GM21619 (cell line): ENCODE results near the gene DENND11.
A peak's percentile ranks its signal among the peaks of the same experiment; 100 is the strongest.

Source experiments
- ATAC-seq: cut with Tn5 transposase; IDR thresholded peaks from one replicate; pipeline ENCODE4 v1.9.1; 2021; ENCODE audit not compliant: unreplicated experiment

The DENND11 gene

GRCh38 chr7:141702047-141702567 lies at the start of gene DENND11:
Gene DENND11 (minus strand): TSS chr7:141702166. CDS start chr7:141702153, 13 bp downstream.
- peak; percentile 64 for ATAC-seq

- no peak for ATAC-seq
These were observed 46.4 kb upstream of the DENND11 start for GRCh38 chr7:141748396-141748795.

- ATAC-seq, result no peak
These were observed 42.2 kb upstream of the DENND11 start for GRCh38 chr7:141744131-141744530.

- ATAC-seq, result no peak
These were observed 40.3 kb upstream of the DENND11 start for GRCh38 chr7:141742229-141742628.

- no peak for ATAC-seq
These were observed 37.3 kb upstream of the DENND11 start for GRCh38 chr7:141739250-141739649.

GRCh38 chr7:141738592-141739013 lies 36.6 kb upstream of the DENND11 start:
- no peak for ATAC-seq

GRCh38 chr7:141737836-141738591 lies 36.0 kb upstream of the DENND11 start, which contains the start of gene SSBP1:
Gene SSBP1 (plus strand): TSS chr7:141738358. CDS start chr7:141739167, 809 bp downstream.
- ATAC-seq, result peak; percentile 92

GRCh38 chr7:141737118-141737835 lies 35.3 kb upstream of the DENND11 start:
- no peak for ATAC-seq

GRCh38 chr7:141731476-141732149 lies 29.6 kb upstream of the DENND11 start:
- ATAC-seq, result no peak

- no peak for ATAC-seq
These were observed 27.1 kb upstream of the DENND11 start for GRCh38 chr7:141729020-141729419.

- ATAC-seq, result no peak
These were observed 20.6 kb upstream of the DENND11 start for GRCh38 chr7:141722529-141722928.

- ATAC-seq, result no peak
These were observed 15.5 kb upstream of the DENND11 start for GRCh38 chr7:141717450-141717849.

- no peak for ATAC-seq
These were observed 14.1 kb upstream of the DENND11 start for GRCh38 chr7:141715794-141716689.

GRCh38 chr7:141715018-141715417 lies 13.1 kb upstream of the DENND11 start:
- no peak for ATAC-seq

- ATAC-seq, result no peak
These were observed 12.6 kb upstream of the DENND11 start for GRCh38 chr7:141714571-141714970.

- ATAC-seq, result no peak
These were observed 11.9 kb upstream of the DENND11 start for GRCh38 chr7:141713890-141714289.

GRCh38 chr7:141712603-141713255 lies 10.8 kb upstream of the DENND11 start:
- ATAC-seq, result no peak

GRCh38 chr7:141710301-141710700 lies 8.3 kb upstream of the DENND11 start:
- ATAC-seq, result no peak

GRCh38 chr7:141709749-141710148 lies 7.8 kb upstream of the DENND11 start:
- ATAC-seq, result no peak

- ATAC-seq, result no peak
These were observed 7.4 kb upstream of the DENND11 start for GRCh38 chr7:141709318-141709717.
